Measurements from ENCODE around the gene MYO18B.

GRCh38 chr22:25757686-25758085 lies 15.7 kb downstream of the MYO18B start:
- no peak for TF ChIP-seq EZH2 (IDR thresholded peaks at IDR 0.05; ENCODE audit: borderline replicate concordance, low read length)
- no peak for TF ChIP-seq CTCF (conservative IDR thresholded peaks at IDR 0.05 in 1 of 2, IDR thresholded peaks at IDR 0.05 in 1 of 2; ENCODE audit: extremely low read depth in 1 of 2, insufficient read depth in 1 of 2, low read depth in 1 of 2, low read length in 2 of 2)

Measured in mammary epithelial cell (primary cell).